ENCODE data around the gene PEA15. TPM values are rescaled to one million over a fixed set of nuclear protein-coding genes. Genes with fewer than 3 reads are reported as not detected.

The PEA15 gene
- total RNA-seq, 1 experiment from 2014 or later = 57.7 TPM

GRCh38 chr1:160208557-160209320, 3.6 kb downstream of the PEA15 start:
- DNase-seq (ENCODE audit: low read depth) = no peak

GRCh38 chr1:160209321-160210046, 4.3 kb downstream of the PEA15 start:
- DNase-seq (ENCODE audit: low read depth) = no peak

GRCh38 chr1:160210561-160210960, 5.4 kb downstream of the PEA15 start:
- no peak for DNase-seq (ENCODE audit: low read depth)

GRCh38 chr1:160211046-160211790, 6.0 kb downstream of the PEA15 start:
- DNase-seq (ENCODE audit: low read depth) = no peak

- DNase-seq (ENCODE audit: low read depth) = no peak
These were observed 9.4 kb downstream of the PEA15 start for GRCh38 chr1:160214481-160215140.

- DNase-seq (ENCODE audit: low read depth) = no peak
These were observed 11.1 kb downstream of the PEA15 start for GRCh38 chr1:160216301-160216700.

GRCh38 chr1:160217481-160218051, 12.4 kb downstream of the PEA15 start:
- DNase-seq (ENCODE audit: low read depth) = no peak

GRCh38 chr1:160219062-160219929, 14.1 kb downstream of the PEA15 start:
- DNase-seq (ENCODE audit: low read depth) = peak; percentile 47

- no peak for DNase-seq (ENCODE audit: low read depth)
These were observed 15.1 kb downstream of the PEA15 start for GRCh38 chr1:160220301-160220700.

GRCh38 chr1:160221089-160221488, 15.9 kb downstream of the PEA15 start:
- DNase-seq (ENCODE audit: low read depth) = no peak

GRCh38 chr1:160222546-160222945, 17.4 kb downstream of the PEA15 start:
- no peak for DNase-seq (ENCODE audit: low read depth)

- DNase-seq (ENCODE audit: low read depth) = no peak
These were observed 19.4 kb downstream of the PEA15 start for GRCh38 chr1:160224606-160225005.

- no peak for DNase-seq (ENCODE audit: low read depth)
These were observed 20.2 kb downstream of the PEA15 start for GRCh38 chr1:160225345-160225744.

GRCh38 chr1:160226623-160227022, 21.4 kb downstream of the PEA15 start:
- no peak for DNase-seq (ENCODE audit: low read depth)

GRCh38 chr1:160227034-160227433, 21.9 kb downstream of the PEA15 start:
- DNase-seq (ENCODE audit: low read depth) = no peak

GRCh38 chr1:160227561-160227960, 22.4 kb downstream of the PEA15 start:
- no peak for DNase-seq (ENCODE audit: low read depth)

- no peak for DNase-seq (ENCODE audit: low read depth)
These were observed 23.2 kb downstream of the PEA15 start for GRCh38 chr1:160228431-160228830.

GRCh38 chr1:160232911-160233310, 27.7 kb downstream of the PEA15 start:
- DNase-seq (ENCODE audit: low read depth) = no peak

GRCh38 chr1:160236806-160237205, 31.6 kb downstream of the PEA15 start:
- no peak for DNase-seq (ENCODE audit: low read depth)

- DNase-seq (ENCODE audit: low read depth) = no peak
These were observed 32.4 kb downstream of the PEA15 start for GRCh38 chr1:160237558-160237957.

GRCh38 chr1:160238408-160238807, 33.2 kb downstream of the PEA15 start:
- no peak for DNase-seq (ENCODE audit: low read depth)

Data from Daoy (cell line).